HG02763 (cell line): Measurements from ENCODE around the gene HEXIM1.
"Not testable (repeated sequence)": the region's sequence is repeated elsewhere in the genome, so short reads cannot be mapped to it uniquely, and the experiment has no call there.

Experiments used
- ATAC-seq: cut with Tn5 transposase; IDR thresholded peaks from one replicate; pipeline ENCODE4 v1.9.1; 2021; ENCODE audit warnings: mild to moderate bottlenecking, moderate library complexity; ENCODE audit not compliant: unreplicated experiment

Gene HEXIM1

DNA sequence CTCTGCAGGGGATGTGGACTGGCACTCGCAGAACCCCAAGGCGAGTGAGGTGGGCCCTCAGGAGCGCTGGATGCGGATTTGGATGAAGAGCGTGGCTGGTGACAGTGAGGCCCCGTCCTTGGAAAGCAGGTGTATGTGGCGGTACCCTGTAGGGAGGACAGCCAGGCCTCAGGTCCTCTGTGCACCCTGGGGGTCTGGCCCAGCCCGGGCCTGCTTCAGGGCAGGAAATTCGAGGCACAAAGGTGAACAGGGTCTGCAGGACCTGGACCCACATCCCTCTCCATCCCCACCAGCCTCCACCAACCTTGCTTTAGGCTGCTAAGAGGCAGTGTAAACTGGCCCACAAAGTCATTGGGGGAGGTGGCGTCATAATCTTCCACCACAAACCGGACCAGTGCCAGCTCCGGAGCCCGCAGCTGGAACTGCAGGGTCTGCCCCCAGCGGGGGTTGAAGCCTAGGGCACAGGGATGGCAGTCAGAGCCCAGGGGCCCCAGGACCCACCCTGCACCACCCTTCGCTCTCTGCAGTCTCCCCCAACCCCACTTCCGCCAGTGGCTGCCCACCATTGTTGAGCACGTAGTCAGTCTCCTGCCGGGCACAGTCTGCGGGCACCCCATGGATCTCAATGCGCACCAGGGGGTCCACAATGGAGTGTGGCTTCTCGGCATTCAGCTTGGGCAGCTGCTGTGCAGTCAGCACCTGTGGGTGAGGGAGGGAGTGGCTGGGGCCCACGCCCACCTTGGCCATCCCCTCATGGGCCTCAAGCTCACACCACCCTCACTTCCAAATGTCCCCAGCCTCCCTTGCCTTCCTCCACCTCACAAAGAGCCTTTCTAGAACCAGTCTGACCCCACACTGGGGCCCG is 35.5 kb upstream of the HEXIM1 start:
- no peak for ATAC-seq

DNA sequence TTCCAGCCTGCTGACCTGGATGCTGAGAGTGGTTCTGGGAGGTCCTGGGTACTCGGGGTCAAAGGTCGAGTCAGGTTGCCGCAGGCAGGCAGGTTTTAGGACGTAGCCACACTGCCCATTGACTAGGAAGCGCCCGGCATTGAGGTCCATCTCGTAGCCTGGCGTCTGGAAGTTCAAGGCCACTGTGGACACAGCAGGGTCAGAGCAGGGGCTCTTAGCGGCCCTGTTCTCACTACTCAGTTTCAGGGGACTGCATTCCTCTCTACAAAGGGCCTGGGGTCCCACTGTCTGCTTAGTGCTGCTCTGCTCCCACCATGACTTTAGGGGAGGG is 34.9 kb upstream of the HEXIM1 start:
- ATAC-seq = no peak

GRCh38 chr17:45114117-45114932 is 34.0 kb upstream of the HEXIM1 start:
- ATAC-seq = no peak

- no peak for ATAC-seq
These were observed 33.2 kb upstream of the HEXIM1 start for GRCh38 chr17:45115015-45115625.

DNA sequence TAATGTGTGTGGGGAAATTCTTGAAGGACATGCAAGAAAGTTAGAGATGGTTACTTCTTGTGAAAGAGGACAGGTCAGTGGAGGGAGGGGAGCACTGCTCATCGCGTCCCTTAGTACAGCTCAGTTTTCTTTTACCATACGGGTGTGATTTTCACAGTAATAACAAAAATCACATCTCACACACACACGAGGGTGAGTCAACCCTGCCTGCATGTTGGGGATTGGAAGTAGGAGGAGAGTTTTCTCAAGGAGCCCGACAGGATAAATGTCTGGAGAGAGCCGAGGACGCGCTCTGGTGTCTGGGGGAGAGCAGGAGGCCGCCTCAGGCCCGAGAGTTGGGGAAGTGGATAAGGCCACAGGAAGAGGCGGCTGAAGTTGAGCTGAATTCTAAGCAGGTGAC is 32.4 kb upstream of the HEXIM1 start:
- ATAC-seq = no peak

DNA sequence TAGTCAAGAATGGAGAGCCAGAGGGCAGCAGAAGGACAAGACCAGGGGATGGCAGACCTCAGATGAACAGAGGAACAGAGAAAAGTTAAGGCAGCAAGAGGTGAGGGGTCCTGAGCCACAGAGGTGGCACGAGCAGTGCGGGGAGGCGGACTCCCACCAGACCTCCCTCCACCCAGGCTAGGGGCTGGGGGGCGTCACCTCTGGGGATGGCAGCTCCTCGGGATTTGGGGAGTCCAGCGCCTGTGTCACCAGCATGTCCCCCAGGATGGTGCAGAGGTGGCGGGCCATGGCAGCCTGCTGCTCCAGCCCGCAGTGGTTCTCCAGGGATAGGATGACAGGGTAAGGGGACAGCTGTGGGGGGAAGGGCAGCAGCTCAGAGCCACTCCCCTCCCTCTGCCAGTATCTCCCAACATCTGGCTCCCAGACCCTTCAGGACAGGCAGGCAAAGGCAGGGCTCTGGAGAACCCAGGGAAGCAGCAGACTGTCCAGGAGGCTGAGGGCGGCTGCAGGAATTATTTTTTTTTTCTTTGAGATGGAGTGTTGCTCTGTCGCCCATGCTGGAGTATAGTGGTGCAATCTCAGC is 31.8 kb upstream of the HEXIM1 start:
- ATAC-seq = no peak

DNA sequence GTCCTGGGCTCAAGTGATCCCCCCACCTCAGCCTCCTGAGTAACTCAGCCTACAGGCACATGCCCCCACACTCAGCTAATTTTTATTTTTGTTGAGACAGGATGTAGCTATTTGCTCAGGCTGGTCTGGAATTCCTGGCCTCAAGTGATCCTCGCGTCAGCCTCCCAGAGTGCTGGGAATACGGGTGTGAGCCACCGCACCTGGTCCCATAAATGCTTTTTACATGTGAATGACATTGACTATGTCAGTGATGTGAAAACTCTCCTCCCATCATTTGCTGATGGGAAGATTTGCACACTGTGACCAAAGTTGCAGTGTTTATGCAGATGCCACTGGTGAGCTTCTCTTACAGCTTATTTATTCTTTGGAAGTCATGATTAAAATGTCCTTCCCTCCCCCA is 30.9 kb upstream of the HEXIM1 start:
- no peak for ATAC-seq

- no peak for ATAC-seq
These were observed 30.2 kb upstream of the HEXIM1 start for GRCh38 chr17:45117848-45118646.

DNA sequence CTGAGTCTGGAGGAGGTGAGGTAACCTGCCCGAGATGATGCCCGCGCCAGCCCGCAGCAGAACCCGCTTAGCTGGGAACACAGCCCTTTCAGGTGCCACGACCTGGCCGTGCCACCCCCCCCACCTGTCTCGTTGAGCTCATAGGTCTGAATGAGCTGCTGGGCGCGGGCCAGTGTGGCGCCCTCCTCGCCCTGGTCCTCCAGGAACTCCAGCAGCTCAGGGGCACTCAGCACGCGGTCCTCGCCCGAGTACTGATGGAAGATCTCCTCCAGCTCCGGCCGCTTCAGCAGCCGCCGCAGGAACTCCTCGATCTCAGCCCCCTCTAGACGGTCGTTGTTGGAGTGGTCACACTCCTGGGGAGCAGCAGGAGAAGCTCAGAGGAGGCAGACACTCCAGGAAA is 29.6 kb upstream of the HEXIM1 start:
- no peak for ATAC-seq

DNA sequence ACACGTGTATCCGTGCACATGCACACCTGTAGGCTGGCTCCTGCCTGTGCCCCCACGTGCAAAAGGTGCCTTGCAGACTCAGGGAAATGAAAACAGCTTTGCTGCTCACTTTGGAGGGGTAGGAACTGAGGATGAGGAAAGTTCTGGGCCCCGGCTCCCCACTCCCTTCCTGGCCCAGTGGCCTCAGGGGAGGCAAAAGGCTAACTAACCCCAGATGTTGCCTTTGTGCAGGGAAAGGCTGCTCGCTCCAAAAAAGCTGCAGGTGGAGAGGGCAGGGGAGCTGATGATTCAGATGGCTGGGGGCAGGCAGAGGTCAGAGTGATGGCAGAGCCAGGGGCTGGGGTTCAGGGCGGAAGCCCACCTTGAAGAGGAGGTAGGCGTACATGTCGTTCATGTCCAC is 28.3 kb upstream of the HEXIM1 start:
- no peak for ATAC-seq

- ATAC-seq = no peak
These were observed 27.7 kb upstream of the HEXIM1 start for GRCh38 chr17:45120558-45120957.

GRCh38 chr17:45121055-45121454 is 27.2 kb upstream of the HEXIM1 start:
- no peak for ATAC-seq

- no peak for ATAC-seq
These were observed 25.1 kb upstream of the HEXIM1 start for GRCh38 chr17:45123076-45123770.

DNA sequence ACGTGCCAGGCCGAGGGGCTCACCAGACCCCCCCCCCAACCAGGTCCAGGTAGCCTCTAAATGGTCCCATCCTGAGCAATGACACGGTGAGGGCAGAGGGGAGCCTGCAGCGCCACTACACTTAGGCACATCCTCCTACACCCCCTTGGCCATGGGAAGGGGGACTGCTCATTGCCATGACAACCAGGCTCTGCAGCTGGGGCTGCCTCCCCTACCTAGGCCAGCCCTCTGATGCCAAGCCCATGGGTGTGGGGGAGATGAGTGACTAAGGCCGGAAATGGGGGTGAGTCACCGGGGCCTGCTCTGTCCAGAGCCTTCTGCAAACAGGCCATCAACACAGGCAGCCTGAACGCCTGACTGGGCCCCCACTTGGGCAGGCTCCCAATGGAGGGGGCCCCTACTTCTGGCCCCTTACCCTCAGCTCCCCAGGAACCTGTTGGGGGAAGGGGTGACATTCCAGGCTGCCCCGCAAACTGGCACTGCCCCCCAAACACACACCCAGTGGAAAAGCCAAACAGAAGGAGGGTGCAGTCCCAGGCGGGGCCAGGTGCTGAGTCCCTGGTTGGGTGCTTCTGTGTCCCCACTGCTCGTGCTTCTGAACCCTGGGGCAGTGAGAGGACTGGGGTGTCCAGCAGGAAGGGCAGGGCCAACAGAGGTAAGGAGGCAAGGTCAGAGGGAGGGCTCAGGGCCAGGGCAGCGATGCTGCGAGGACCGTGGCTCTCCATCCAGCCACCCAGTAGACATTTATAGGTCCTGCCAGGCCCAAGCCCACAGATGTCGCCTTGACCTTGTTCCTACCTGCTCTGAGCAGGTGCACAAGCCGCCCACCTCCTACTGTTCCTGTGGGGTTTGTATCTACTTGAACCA is 24.1 kb upstream of the HEXIM1 start:
- ATAC-seq = no peak

DNA sequence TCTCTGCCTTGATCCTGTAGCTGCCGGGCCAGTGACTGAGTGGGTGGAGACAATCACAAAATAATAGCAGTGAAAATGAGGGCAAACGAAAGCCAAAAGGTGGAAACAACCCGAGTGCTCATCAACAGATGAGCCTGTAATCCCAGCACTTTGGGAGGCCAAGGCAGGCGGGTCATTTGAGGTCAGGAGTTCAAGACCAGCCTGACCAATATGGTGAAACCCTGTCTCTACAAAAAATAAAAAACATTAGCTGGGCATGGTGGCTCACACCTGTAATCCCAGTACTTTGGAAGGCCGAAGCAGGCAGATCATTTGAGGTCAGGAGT is 23.5 kb upstream of the HEXIM1 start:
- not testable (repeated sequence) for ATAC-seq

GRCh38 chr17:45125509-45125908 is 22.8 kb upstream of the HEXIM1 start:
- ATAC-seq = no peak

- ATAC-seq = no peak
These were observed 21.1 kb upstream of the HEXIM1 start for GRCh38 chr17:45127207-45127547.

DNA sequence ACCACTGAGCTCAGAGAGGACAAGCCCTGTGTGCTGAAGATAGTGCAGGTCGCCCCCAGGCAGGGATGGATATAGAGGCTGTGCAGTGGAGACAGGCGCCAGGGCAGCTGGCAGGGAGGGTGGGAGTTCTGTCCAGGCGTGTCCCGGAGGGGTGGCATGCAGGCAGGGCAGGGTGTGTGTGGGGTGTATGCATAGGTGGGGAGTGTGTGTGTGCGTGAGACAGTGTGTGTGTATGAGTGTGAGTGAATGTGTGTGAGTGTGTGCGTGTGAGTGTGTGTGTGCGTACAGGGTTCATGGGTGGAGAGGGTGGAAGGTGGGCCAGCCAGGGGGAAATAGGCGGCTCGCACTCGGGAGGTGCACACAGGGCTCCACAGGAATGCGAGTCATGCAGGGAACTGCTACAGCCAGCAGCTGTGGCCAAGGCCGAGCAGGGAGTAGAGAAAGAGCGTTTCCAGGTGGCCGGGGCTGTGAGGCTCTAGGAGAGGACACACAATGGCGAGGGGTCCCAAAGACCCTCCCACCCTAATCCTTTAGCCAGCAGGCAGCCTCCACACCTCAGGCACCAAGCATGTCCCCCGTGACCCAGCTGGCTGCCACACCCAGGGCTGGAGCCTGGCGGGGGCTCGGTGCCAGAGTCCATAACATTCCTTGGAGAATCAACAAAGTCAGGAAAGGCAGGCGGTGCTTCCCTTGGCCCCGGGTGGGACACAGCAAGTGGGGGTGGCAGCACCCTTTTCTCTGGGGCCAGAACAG is 20.6 kb upstream of the HEXIM1 start:
- ATAC-seq = no peak

DNA sequence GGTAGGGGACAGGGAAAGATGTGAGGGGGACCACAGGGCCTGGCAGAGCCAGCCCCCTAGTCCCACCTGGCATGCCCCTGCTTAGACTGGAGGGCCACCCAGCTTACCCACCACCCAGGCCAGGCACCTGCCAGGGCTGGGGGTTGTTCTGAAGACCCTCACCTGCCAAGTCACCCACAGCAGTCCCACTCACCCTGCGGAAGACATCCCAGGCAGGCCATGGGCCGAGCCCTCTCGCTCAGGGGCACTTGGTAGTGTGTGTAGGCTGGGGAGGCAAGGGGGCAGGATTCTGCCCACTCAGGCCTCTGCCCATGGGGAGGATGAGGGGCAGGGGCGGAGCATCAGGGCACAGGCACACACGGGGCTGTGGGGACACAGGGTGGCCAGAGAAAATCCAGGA is 19.9 kb upstream of the HEXIM1 start:
- no peak for ATAC-seq
